Right kidney (tissue), 1 donor: ENCODE measurements around the gene ZNF683.

Experiments used
- DNase-seq: peaks from one replicate; pipeline ENCODE4 v3.0.0-alpha.2; 2016

The ZNF683 gene

GRCh38 chr1:26358411-26359384, 13.9 kb downstream of the ZNF683 start:
- DNase-seq: no peak

DNA sequence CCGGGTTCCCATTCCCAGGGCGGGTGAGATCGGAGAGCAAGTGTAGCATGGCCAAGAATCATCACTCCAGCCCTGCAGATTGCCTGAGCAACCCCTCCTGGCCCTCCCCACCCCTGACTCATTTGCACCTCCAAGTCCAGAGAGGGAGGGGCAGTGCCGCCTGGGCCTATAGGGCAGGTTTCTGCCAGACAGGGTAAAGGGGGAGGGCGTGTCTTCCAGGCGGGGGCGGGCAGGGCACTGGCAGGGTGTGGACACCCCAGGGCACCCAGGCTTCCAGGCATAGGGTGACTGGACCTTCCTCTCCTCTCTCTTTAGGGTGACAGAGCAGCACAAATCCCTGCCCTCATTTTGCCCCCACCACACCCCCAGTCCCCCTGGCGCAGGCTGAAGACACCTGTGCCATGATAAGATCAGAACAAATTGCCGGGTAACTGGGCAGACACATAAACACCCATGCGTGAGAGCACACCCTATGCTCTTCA, 15.4 kb downstream of the ZNF683 start:
- no peak for DNase-seq

DNA sequence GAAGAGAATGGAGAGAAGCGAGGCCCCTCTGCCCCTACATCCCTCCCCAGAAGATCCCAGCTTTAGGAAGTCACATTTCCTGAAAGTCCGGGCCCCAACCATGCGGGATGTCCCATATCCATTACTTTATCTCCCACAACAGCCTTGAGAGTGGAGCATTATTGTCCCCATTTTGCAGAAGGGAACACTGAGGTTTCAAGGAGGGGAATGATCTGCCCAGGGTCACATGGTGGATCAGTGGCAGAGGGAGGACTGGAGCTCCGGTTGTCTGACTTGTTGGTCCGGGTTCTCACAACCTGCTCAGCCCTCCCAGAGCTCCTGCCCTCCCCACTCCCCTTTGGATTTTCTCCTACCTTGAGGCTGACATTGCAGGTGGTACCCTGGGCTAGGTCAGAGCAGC, 16.4 kb downstream of the ZNF683 start:
- no peak for DNase-seq

DNA sequence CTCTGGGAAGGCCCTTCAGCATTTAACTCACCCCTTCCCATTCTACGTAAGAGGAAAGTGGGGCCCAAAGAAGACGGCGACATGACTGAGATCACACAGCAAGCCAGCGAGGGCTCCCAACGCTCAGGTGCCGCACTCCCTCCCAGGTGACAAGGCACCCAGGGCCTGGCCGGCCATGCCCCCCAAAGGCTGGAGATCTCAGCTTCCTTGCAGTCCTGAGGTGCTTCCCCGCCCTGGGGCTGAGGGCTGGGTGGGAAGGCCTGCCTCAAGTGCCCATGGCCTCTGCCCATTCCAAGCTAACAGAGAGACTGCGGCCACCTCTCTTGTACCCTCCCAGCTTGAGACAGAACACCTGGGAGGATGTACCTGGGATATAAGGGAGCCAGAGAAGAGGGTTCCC, 17.6 kb downstream of the ZNF683 start:
- no peak for DNase-seq

GRCh38 chr1:26353976-26354820, 18.4 kb downstream of the ZNF683 start, which contains the start of gene CRYBG2:
Gene CRYBG2 (minus strand): TSS chr1:26354130. CDS start chr1:26346657, 7,473 bp downstream.
- DNase-seq: no peak

- DNase-seq: no peak
These were observed 19.2 kb downstream of the ZNF683 start for GRCh38 chr1:26353210-26353859.

- no peak for DNase-seq
These were observed 20.2 kb downstream of the ZNF683 start for GRCh38 chr1:26352338-26352679.

GRCh38 chr1:26351590-26352337, 20.8 kb downstream of the ZNF683 start:
- DNase-seq: no peak

GRCh38 chr1:26350701-26351589, 21.6 kb downstream of the ZNF683 start:
- no peak for DNase-seq

DNA sequence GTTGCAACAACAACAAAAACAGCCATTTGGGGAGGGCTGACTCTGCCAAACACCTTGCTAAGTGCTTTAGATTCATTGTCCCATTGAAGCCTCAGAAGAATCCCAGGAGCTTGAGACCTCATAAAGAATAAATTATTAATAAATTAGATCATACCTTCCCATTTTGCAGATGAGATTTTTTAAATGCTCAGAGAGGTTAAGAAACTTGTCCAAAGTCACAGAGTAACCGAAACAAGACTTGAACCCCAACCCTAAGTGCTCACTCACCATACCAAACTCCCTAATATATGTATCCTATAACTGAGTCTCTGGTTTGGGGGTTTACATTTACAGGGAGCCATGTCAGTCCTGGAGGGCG, 22.2 kb downstream of the ZNF683 start:
- DNase-seq: no peak

- no peak for DNase-seq
These were observed 22.7 kb downstream of the ZNF683 start for GRCh38 chr1:26349877-26350244.

- no peak for DNase-seq
These were observed 23.2 kb downstream of the ZNF683 start for GRCh38 chr1:26349188-26349876.

GRCh38 chr1:26346274-26347033, 26.1 kb downstream of the ZNF683 start:
- DNase-seq: no peak

GRCh38 chr1:26345718-26346117, 26.8 kb downstream of the ZNF683 start:
- DNase-seq: no peak

DNA sequence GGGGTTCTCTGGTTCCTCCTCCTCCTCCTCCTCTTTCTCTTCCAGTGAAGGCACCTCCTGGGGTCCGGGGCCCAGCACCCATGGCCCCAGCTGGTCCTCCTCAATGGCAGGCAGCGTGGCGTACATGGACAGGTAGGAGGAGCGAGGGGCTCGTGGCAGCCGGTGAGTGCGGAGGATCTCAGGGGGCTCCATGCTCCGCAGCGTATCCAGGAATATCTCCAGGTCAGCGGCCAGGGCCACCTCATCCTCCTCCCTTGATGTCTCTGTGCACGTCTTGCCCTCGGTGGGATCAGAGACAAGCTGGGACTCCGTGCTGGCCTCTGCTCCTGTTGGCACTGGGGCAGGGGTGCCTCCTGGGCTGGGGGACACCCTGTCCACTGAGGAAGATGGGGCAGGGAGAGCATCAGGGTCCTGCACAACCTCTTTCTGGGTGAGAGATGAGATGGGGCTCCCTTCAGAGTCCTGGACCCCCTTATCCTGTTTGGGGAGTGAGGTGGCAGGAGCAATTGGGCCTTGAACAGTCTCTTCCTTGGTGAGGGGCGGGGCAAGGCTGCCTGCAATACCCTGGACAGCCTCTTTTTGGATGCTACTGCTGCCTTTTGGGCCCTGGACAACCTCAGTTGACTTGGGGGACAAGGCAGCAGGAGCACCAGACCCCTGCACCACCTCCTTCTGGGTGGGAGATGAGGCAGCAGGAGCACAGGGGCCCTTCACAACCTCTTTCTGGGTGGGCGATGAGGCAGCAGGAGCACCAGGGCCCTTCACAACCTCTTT, 28.2 kb downstream of the ZNF683 start:
- DNase-seq: no peak

GRCh38 chr1:26340047-26340481, 32.5 kb downstream of the ZNF683 start:
- DNase-seq: no peak

GRCh38 chr1:26338670-26339069, 33.9 kb downstream of the ZNF683 start:
- DNase-seq: no peak

DNA sequence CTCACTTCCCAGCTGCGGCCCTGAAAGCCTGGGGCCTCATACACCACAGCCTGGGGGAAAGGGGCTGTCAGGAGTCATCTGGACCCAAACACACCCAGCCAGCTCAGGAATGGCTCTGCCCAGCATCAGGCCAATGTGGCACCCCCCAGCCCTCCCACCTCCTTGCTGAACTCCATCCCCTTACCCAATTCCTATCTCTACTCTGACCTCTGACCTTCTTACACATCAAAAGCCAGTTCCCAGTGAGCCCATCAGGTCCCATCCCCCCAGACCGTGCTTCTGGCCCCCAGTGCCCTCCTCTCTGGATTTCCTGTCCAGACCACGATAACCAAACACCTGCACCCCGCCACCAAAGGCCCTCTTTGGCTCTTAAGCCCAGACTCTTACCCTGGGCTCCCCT, 34.9 kb downstream of the ZNF683 start:
- DNase-seq: no peak

- no peak for DNase-seq
These were observed 35.4 kb downstream of the ZNF683 start for GRCh38 chr1:26337206-26337535.
